RWPE2 (cell line): ENCODE results near the gene ACKR1.

Source experiments
- ATAC-seq: fragments of 200-7000 bp; cut with Tn5 transposase; 3 replicates; pipeline ENCODE4 v1.9.1; 2021; ENCODE audit warnings: low read depth
- DNase-seq: peaks from one replicate; pipeline ENCODE4 v3.0.0-alpha.2; 2020; ENCODE audit warnings: low spot score
- H3K27ac ChIP-seq: fragments of 450-650 bp; 2 replicates; pipeline ENCODE4 v1.5.1; 2017; ENCODE audit warnings: mild to moderate bottlenecking; ENCODE audit not compliant: poor library complexity, severe bottlenecking
- H3K27me3 ChIP-seq: fragments of 250-450 bp; sonication (Bioruptor Pico); 2 replicates; pipeline ENCODE4 v1.5.1; 2021; ENCODE audit warnings: mild to moderate bottlenecking, moderate library complexity; ENCODE audit not compliant: insufficient read depth, poor library complexity, severe bottlenecking
- H3K36me3 ChIP-seq: fragments of 250-450 bp; sonication (Bioruptor Pico); 2 replicates; pipeline ENCODE4 v1.5.1; 2020; ENCODE audit warnings: low read depth, mild to moderate bottlenecking, moderate library complexity
- H3K4me1 ChIP-seq: fragments of 250-450 bp; sonication (Bioruptor Pico); 2 replicates; pipeline ENCODE4 v1.5.1; 2021; ENCODE audit warnings: mild to moderate bottlenecking, moderate library complexity; ENCODE audit not compliant: insufficient read depth, poor library complexity, severe bottlenecking
- H3K4me3 ChIP-seq: fragments of 250-450 bp; sonication (Bioruptor Pico); 2 replicates; pipeline ENCODE4 v1.5.1; 2021; ENCODE audit warnings: mild to moderate bottlenecking, moderate library complexity; ENCODE audit not compliant: severe bottlenecking
- H3K9me3 ChIP-seq: fragments of 250-450 bp; sonication (Bioruptor Pico); 2 replicates; pipeline ENCODE4 v1.5.1; 2021; ENCODE audit warnings: mild to moderate bottlenecking, moderate library complexity; ENCODE audit not compliant: severe bottlenecking
- CTCF ChIP-seq: fragments of 450-650 bp; IDR thresholded peaks from one replicate; pipeline ENCODE4 v1.5.1; 2017; ENCODE audit warnings: mild to moderate bottlenecking, moderate library complexity; ENCODE audit not compliant: poor library complexity, severe bottlenecking

ACKR1 gene

DNA sequence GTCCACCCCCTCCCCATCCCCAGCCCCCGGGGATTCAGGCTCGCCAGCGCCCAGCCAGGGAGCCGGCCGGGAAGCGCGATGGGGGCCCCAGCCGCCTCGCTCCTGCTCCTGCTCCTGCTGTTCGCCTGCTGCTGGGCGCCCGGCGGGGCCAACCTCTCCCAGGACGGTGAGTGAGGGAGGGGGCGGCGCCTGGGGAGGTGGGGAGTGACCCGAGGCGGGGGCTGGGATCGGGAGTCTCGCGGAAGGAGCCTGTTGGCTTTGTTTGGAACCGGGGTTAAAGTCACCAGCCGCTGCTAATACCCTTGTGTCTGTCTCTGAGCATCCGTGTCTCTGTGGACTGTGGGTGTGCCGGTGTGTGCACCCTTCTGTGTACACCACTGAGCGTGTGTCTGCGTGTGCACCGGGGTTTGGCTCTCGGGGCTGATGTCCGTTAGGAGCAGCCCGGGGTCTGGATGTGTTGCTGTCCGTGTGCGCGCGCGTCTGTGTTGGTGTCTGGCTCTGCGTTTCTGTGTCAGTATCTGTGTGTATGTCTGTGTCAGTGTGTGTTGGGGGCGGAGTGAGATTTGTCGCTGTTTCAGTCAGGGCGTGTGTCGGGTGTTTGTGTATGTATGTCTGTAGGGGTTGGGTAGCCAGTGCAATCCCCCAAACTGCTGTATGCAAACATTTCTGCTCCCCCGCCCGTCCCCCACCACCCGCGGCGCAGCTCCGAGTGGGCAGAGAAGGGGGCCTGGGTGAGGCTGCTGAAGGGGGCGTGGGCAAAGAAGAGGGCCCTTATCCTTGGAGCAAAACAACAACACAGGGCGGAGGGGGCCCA, 32.8 kb upstream of the ACKR1 start:
- ATAC-seq = peak; percentile 32; the same call in 2 of the 3 replicates

DNA sequence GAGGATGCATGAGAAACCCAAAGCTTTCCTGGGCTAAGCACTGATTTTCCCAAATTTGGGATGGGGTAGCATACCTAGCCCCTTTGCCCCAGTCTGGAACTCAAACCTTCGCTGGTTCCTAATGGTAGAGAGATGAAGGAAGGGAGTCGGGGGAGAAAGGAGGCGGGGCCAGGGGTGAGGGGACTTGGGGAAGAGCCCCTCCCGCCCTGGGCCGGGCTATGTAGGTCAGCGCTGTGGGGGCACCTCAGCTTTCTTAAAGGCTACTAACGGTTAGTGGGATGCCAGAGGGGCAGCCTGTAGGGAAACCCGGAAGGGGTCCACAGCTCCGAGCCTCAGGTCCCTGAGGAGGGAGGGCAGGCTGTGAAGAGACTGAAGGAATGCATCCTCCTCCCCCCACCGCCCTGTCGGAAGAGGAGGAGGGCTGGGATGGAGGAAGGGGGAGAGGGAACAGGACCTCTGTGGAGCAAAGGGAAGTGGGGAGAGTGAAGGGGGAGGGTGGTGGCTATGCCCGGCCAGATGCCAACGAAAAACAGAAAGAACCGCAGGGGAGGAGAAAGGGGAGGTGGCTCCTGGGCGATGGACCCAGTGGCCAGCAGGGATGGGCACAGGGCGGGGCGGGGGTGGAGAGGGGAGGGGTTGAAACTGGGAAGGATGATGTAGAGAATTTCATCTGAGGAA, 31.9 kb upstream of the ACKR1 start:
- Histone ChIP-seq H3K4me1 (no peaks in the 10 kb centered on the region), H3K9me3 (no peaks in the 10 kb centered on the region), H3K36me3 (no peaks in the 10 kb centered on the region), H3K27me3 (peaks cover 65% of the 10 kb centered on the region), H3K4me3 (no peak overlapping the region), H3K27ac (no peak overlapping the region)
- no peak for TF ChIP-seq CTCF
- no peak for ATAC-seq
- no peak for DNase-seq

More for the DNA sequence above, 32.8 kb upstream of the ACKR1 start:
- Histone ChIP-seq H3K4me3 (peak overlapping the region; percentile 7), H3K27ac (no peak overlapping the region), H3K9me3 (no peaks in the 10 kb centered on the region), H3K27me3 (peaks cover 73% of the 10 kb centered on the region), H3K36me3 (no peaks in the 10 kb centered on the region), H3K4me1 (no peaks in the 10 kb centered on the region)
- no peak for DNase-seq
- no peak for TF ChIP-seq CTCF

DNA sequence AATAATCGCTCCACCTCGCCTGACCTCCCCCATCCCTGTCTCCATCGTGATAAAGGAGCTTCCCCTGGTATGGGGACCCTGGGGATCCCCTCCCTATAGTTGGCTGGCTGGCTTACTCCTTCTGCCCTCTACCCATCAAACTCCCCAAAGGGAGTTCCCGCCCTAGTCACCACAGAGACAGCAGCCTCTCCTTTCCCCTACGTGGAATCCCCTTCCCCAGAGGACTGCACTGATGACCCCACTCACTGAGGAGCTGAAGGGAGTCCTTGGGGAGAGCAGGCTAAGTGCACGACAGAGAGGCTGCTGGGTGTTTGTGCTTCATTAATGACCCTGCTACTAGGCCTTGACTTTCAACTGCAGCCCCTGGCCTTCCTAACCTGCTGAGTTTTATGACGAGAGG, 31.4 kb upstream of the ACKR1 start:
- no peaks in the 10 kb centered on the region for H3K36me3 ChIP-seq
- TF ChIP-seq CTCF = no peak
- DNase-seq (no peak), ATAC-seq (no peak)
- H3K4me3 ChIP-seq = no peak overlapping the region
- no peak overlapping the region for H3K27ac ChIP-seq
- no peaks in the 10 kb centered on the region for H3K4me1 ChIP-seq
- no peaks in the 10 kb centered on the region for H3K9me3 ChIP-seq
- peaks cover 59% of the 10 kb centered on the region for H3K27me3 ChIP-seq

DNA sequence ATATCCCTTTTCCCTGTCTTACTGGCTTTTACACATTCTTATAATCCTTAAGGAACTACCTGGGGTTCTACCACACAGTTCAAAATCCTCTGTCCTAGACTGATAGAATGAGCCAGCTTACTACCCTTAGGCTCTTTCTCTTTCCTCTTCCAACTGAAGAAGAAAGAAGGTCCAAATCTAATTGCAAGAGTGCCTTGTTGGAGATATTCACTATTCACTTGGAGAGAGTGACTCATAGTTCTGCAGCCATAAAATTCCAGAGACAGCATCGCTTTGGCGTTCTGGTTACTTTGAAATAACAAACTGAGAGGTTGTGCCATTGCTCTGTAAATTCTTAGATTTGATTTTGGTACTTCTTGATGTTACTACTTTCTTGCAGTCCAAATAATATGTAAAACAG, 29.1 kb upstream of the ACKR1 start:
- H3K27me3 ChIP-seq = peaks cover 39% of the 10 kb centered on the region
- no peak for TF ChIP-seq CTCF
- H3K4me3 ChIP-seq = no peak overlapping the region
- no peak for ATAC-seq
- H3K9me3 ChIP-seq = no peaks in the 10 kb centered on the region
- no peaks in the 10 kb centered on the region for H3K4me1 ChIP-seq
- no peaks in the 10 kb centered on the region for H3K36me3 ChIP-seq
- no peak for DNase-seq
- H3K27ac ChIP-seq = no peak overlapping the region
